Hepatocyte (in vitro differentiated cells): ENCODE data around the gene DNAH11. TPM values are rescaled to one million over a fixed set of nuclear protein-coding genes. Genes with fewer than 3 reads are reported as not detected.

ENCODE experiments used
- DNase-seq: peaks from one replicate; pipeline ENCODE4 v3.0.0-alpha.2; 2016; ENCODE audit warnings: low spot score
- H2AFZ ChIP-seq: fragments of 200-600 bp; sonication (generic); 2 replicates; pipeline ENCODE4 v1.6.0; 2016; ENCODE audit warnings: antibody characterized with exemption, mild to moderate bottlenecking
- H3K27ac ChIP-seq: fragments of 200-600 bp; sonication (generic); 2 replicates; pipeline ENCODE4 v1.5.1; 2016; ENCODE audit warnings: mild to moderate bottlenecking
- H3K27me3 ChIP-seq: fragments of 200-600 bp; sonication (generic); 2 replicates; pipeline ENCODE4 v1.6.1; 2016
- H3K36me3 ChIP-seq: fragments of 200-600 bp; sonication (generic); replicated peaks from 2 replicates; pipeline ENCODE4 v1.5.1; 2016; ENCODE audit warnings: low read depth; ENCODE audit not compliant: insufficient read depth
- H3K4me1 ChIP-seq: fragments of 200-600 bp; sonication (generic); 2 replicates; pipeline ENCODE4 v1.5.1; 2016; ENCODE audit warnings: mild to moderate bottlenecking, moderate library complexity; ENCODE audit not compliant: insufficient read depth
- H3K4me2 ChIP-seq: fragments of 200-600 bp; sonication (generic); 2 replicates; pipeline ENCODE4 v1.6.0; 2016
- H3K4me3 ChIP-seq: fragments of 200-600 bp; sonication (generic); 2 replicates; pipeline ENCODE4 v1.5.1; 2016; ENCODE audit warnings: mild to moderate bottlenecking
- H3K79me2 ChIP-seq: fragments of 200-600 bp; sonication (generic); 2 replicates; pipeline ENCODE4 v1.6.0; 2017; ENCODE audit warnings: mild to moderate bottlenecking
- H3K9me2 ChIP-seq: fragments of 200-600 bp; sonication (generic); replicated peaks from 2 replicates; pipeline ENCODE4 v1.6.0; 2017; ENCODE audit warnings: mild to moderate bottlenecking; ENCODE audit not compliant: insufficient read depth
- H3K9me3 ChIP-seq: fragments of 200-600 bp; sonication (generic); 2 replicates; pipeline ENCODE4 v1.5.1; 2016; ENCODE audit warnings: low read depth, mild to moderate bottlenecking
- H4K20me1 ChIP-seq: fragments of 200-600 bp; sonication (generic); 2 replicates; pipeline ENCODE4 v1.6.0; 2016; ENCODE audit warnings: mild to moderate bottlenecking; ENCODE audit not compliant: insufficient read depth, poor library complexity, severe bottlenecking
- CTCF ChIP-seq: fragments of 200-600 bp; sonication (generic); IDR thresholded peaks from 2 replicates; pipeline ENCODE4 v1.5.1; 2016; ENCODE audit warnings: antibody characterized with exemption, mild to moderate bottlenecking; ENCODE audit not compliant: poor library complexity
- EZH2 ChIP-seq: fragments of 200-600 bp; sonication (generic); IDR thresholded peaks from 2 replicates; pipeline ENCODE4 v1.6.1; 2016; ENCODE audit warnings: antibody characterized with exemption, mild to moderate bottlenecking, borderline replicate concordance
- EZH2phosphoT487 ChIP-seq: fragments of 200-600 bp; sonication (generic); IDR thresholded peaks from one replicate; pipeline ENCODE4 v1.6.1; 2018; ENCODE audit warnings: antibody characterized with exemption, mild to moderate bottlenecking, low read depth, moderate library complexity; ENCODE audit not compliant: unreplicated experiment, severe bottlenecking
- WGBS: methylation state at CpG from one replicate; pipeline ENCODE4 v1.1.6; 2016; ENCODE audit warnings: low lambda C conversion rate; ENCODE audit errors: missing lambda C conversion rate; 5-methylcytosine and 5-hydroxymethylcytosine counted together
- polyA plus RNA-seq: library from polyadenylated mRNA; unstranded; fragments of >200 nt; fragmentation: Nextera tagmentation; extraction: Ambion mirVana; gene quantifications from 2 replicates; pipeline ENCODE4 v1.2.1, GENCODE V29; 2016
- total RNA-seq: library from RNA; depleted of rRNA; stranded (reverse); fragments of >200 nt; gene quantifications from 2 replicates; pipeline ENCODE4 v1.2.3, GENCODE V29; 2014

The DNAH11 gene
- total and polyA plus RNA-seq, 2 experiments from 2014 or later = 0.43 to 1.3 TPM

GRCh38 chr7:21784989-21785388, 242.2 kb downstream of the DNAH11 start:
- 87% methylated on average over 4 of the region's 4 CpGs for WGBS
- H3K9me3 ChIP-seq = no peaks in the 10 kb centered on the region
- DNase-seq = no peak

DNA sequence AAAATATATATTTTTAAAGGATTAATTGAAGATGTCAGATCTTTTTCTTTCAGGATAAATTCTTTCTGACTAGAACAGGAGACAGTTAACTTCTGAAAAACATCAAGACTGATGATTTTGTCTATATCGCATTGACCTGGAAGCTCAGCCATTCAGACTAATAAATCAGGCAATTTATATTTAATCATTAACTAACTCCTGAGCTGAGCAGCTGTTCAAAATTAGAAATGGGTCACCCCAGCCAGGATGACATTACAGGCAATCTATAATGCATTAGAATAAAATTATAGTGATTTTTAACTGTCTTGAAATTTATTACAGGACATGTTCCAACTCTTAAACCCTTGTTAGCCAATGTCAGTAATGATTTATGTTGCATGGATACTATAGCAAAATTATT, 263.0 kb downstream of the DNAH11 start:
- no peak for DNase-seq
- 84% methylated on average over 1 of the region's 1 CpG for WGBS
- no peak for TF ChIP-seq EZH2
- no peaks in the 10 kb centered on the region for H3K9me2 ChIP-seq
- H4K20me1 ChIP-seq = no peaks in the 10 kb centered on the region
- no peaks in the 10 kb centered on the region for H3K79me2 ChIP-seq
- H3K27me3 ChIP-seq = no peaks in the 10 kb centered on the region
- no peak overlapping the region for H3K4me2 ChIP-seq
- H3K4me1 ChIP-seq = no peaks in the 10 kb centered on the region
- H3K9me3 ChIP-seq = no peaks in the 10 kb centered on the region
- no peak overlapping the region for H3K4me3 ChIP-seq
- no peak overlapping the region for H2AFZ ChIP-seq
- no peak overlapping the region for H3K27ac ChIP-seq
- H3K36me3 ChIP-seq = no peaks in the 10 kb centered on the region

More at GRCh38 chr7:21784989-21785388, 242.2 kb downstream of the DNAH11 start:
- Histone ChIP-seq H2AFZ (no peak overlapping the region), H4K20me1 (no peaks in the 10 kb centered on the region), H3K36me3 (no peaks in the 10 kb centered on the region), H3K9me2 (no peaks in the 10 kb centered on the region), H3K4me1 (no peaks in the 10 kb centered on the region), H3K27ac (no peak overlapping the region), H3K79me2 (no peaks in the 10 kb centered on the region), H3K4me2 (no peak overlapping the region), H3K4me3 (no peak overlapping the region), H3K27me3 (no peaks in the 10 kb centered on the region)
- TF ChIP-seq EZH2phosphoT487 = no peak
- TF ChIP-seq CTCF = no peak
- no peak for TF ChIP-seq EZH2

GRCh38 chr7:21806388-21806787, 263.5 kb downstream of the DNAH11 start:
- WGBS = 71% methylated on average over 3 of the region's 3 CpGs
- no peak overlapping the region for H3K4me3 ChIP-seq
- H3K27ac ChIP-seq = no peak overlapping the region
- no peaks in the 10 kb centered on the region for H3K36me3 ChIP-seq
- H3K9me2 ChIP-seq = no peaks in the 10 kb centered on the region
- no peaks in the 10 kb centered on the region for H3K79me2 ChIP-seq
- H3K4me1 ChIP-seq = no peaks in the 10 kb centered on the region
- H3K9me3 ChIP-seq = no peaks in the 10 kb centered on the region
- H3K27me3 ChIP-seq = no peaks in the 10 kb centered on the region
- no peak for DNase-seq
- no peak overlapping the region for H3K4me2 ChIP-seq
- no peaks in the 10 kb centered on the region for H4K20me1 ChIP-seq
- TF ChIP-seq EZH2phosphoT487 (no peak), CTCF (no peak), EZH2 (no peak)
- H2AFZ ChIP-seq = no peak overlapping the region

GRCh38 chr7:21819048-21819447, 276.2 kb downstream of the DNAH11 start:
- Histone ChIP-seq H3K4me1 (no peaks in the 10 kb centered on the region), H3K9me2 (no peaks in the 10 kb centered on the region), H3K4me3 (no peak overlapping the region), H3K27me3 (no peaks in the 10 kb centered on the region), H4K20me1 (no peaks in the 10 kb centered on the region), H2AFZ (no peak overlapping the region), H3K36me3 (no peaks in the 10 kb centered on the region), H3K79me2 (no peaks in the 10 kb centered on the region), H3K27ac (no peak overlapping the region), H3K4me2 (no peak overlapping the region), H3K9me3 (no peaks in the 10 kb centered on the region)
- WGBS = 89% methylated on average over 3 of the region's 3 CpGs
- TF ChIP-seq EZH2 (no peak), CTCF (no peak), EZH2phosphoT487 (no peak)
- DNase-seq = no peak
